HG02885 (cell line): Measurements from ENCODE around the gene LRRC8B.
"Not testable (repeated sequence)": the region's sequence is repeated elsewhere in the genome, so short reads cannot be mapped to it uniquely, and the experiment has no call there.

Experiments used
- ATAC-seq: cut with Tn5 transposase; IDR thresholded peaks from one replicate; pipeline ENCODE4 v1.9.1; 2021; ENCODE audit warnings: mild to moderate bottlenecking; ENCODE audit not compliant: unreplicated experiment, poor library complexity

The LRRC8B gene

GRCh38 chr1:89524369-89525168 lies at the start of gene LRRC8B:
LRRC8B (plus strand) TSS chr1:89524829; CDS start chr1:89582651, 57,822 bp downstream.
- peak; percentile 88 for ATAC-seq

GRCh38 chr1:89475269-89475668 lies 49.4 kb upstream of the LRRC8B start:
- ATAC-seq = no peak

- ATAC-seq = no peak
These were observed 48.6 kb upstream of the LRRC8B start for GRCh38 chr1:89476072-89476471.

- ATAC-seq = peak; percentile 72
These were observed 41.4 kb upstream of the LRRC8B start for GRCh38 chr1:89483010-89483756.

GRCh38 chr1:89483757-89484077 lies 40.9 kb upstream of the LRRC8B start:
- no peak for ATAC-seq

- no peak for ATAC-seq
These were observed 40.3 kb upstream of the LRRC8B start for GRCh38 chr1:89484092-89485038.

- ATAC-seq = peak; percentile 63
These were observed 36.7 kb upstream of the LRRC8B start for GRCh38 chr1:89487972-89488371.

- ATAC-seq = no peak
These were observed 35.4 kb upstream of the LRRC8B start for GRCh38 chr1:89489047-89489729.

GRCh38 chr1:89490389-89490788 lies 34.2 kb upstream of the LRRC8B start:
- no peak for ATAC-seq

GRCh38 chr1:89499320-89499719 lies 25.3 kb upstream of the LRRC8B start:
- ATAC-seq = no peak

GRCh38 chr1:89502042-89502441 lies 22.6 kb upstream of the LRRC8B start:
- ATAC-seq = no peak

- ATAC-seq = no peak
These were observed 21.7 kb upstream of the LRRC8B start for GRCh38 chr1:89502895-89503294.

- ATAC-seq = no peak
These were observed 20.9 kb upstream of the LRRC8B start for GRCh38 chr1:89503690-89504089.

- ATAC-seq = not testable (repeated sequence)
These were observed 14.6 kb upstream of the LRRC8B start for GRCh38 chr1:89510061-89510460.

- no peak for ATAC-seq
These were observed 11.5 kb upstream of the LRRC8B start for GRCh38 chr1:89512996-89513720.

- ATAC-seq = no peak
These were observed 8.6 kb upstream of the LRRC8B start for GRCh38 chr1:89516055-89516454.

- no peak for ATAC-seq
These were observed 6.4 kb upstream of the LRRC8B start for GRCh38 chr1:89518221-89518631.

- ATAC-seq = peak; percentile 60
These were observed 4.8 kb upstream of the LRRC8B start for GRCh38 chr1:89519779-89520358.

GRCh38 chr1:89521977-89522376 lies 2.7 kb upstream of the LRRC8B start:
- not testable (repeated sequence) for ATAC-seq
